ENCODE results near the gene GRM4.

GRCh38 chr6:34146801-34147592 is 1.1 kb upstream of the GRM4 start:
- TF ChIP-seq ZNF274 (IDR thresholded peaks at IDR 0.05; ENCODE audit: low read depth, low read length) (no peak), SUZ12 (IDR thresholded peaks at IDR 0.05; ENCODE audit: extremely low read depth, insufficient read depth, insufficient read length) (no peak)
